C4-2B (cell line): Measurements from ENCODE around the gene PCIF1.

Experiments
- H3K27ac ChIP-seq: fragments of 450-650 bp; 2 replicates; pipeline ENCODE4 v1.5.1; 2017
- ZFX ChIP-seq: fragments of 450-650 bp; IDR thresholded peaks from 2 replicates; pipeline ENCODE4 v1.6.1; 2017
- TF ChIP-seq, protein P1 (sequence below): fragments of 450-650 bp; conservative IDR thresholded peaks from 2 replicates; pipeline ENCODE4 v1.5.1; 2017; ENCODE audit warnings: mild to moderate bottlenecking

The PCIF1 gene

DNA sequence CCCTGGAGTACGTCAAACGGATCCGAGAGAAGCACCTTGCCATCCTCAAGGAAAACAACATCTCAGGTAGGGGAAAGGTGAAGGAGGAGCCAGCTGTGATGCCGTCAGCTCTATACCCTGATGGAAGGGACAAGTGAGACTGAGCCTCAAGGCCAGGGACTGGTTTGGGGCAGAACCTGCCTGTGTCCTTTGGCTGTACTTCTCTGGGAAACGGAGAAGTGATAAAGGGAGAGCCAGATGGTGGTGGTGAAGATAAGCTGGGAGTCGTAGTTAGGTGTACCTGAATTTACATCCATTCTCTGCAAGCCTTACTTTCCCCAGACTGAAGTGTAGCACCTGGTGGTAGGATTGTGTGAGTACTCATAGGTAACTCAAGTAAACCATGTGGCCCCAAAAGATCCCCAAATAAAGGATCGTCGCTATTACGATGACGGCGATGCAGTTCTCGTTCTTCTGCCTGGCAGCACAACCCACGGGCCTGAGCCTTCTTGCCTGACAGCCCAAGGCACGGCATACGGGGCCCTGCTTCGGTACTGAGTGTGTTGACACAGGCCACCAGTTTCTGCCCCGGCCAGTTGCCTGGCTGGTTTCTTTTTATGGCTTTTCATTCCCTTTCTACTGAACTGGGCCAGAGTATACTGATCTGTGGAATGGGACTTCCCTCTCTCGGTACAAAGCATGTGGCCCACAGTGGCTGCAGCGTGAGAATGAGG is 10.6 kb downstream of the PCIF1 start:
- no peak overlapping the region for H3K27ac ChIP-seq
- no peak for TF ChIP-seq ZFX
- TF ChIP-seq, protein P1, sequence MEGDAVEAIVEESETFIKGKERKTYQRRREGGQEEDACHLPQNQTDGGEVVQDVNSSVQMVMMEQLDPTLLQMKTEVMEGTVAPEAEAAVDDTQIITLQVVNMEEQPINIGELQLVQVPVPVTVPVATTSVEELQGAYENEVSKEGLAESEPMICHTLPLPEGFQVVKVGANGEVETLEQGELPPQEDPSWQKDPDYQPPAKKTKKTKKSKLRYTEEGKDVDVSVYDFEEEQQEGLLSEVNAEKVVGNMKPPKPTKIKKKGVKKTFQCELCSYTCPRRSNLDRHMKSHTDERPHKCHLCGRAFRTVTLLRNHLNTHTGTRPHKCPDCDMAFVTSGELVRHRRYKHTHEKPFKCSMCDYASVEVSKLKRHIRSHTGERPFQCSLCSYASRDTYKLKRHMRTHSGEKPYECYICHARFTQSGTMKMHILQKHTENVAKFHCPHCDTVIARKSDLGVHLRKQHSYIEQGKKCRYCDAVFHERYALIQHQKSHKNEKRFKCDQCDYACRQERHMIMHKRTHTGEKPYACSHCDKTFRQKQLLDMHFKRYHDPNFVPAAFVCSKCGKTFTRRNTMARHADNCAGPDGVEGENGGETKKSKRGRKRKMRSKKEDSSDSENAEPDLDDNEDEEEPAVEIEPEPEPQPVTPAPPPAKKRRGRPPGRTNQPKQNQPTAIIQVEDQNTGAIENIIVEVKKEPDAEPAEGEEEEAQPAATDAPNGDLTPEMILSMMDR = no peak

DNA sequence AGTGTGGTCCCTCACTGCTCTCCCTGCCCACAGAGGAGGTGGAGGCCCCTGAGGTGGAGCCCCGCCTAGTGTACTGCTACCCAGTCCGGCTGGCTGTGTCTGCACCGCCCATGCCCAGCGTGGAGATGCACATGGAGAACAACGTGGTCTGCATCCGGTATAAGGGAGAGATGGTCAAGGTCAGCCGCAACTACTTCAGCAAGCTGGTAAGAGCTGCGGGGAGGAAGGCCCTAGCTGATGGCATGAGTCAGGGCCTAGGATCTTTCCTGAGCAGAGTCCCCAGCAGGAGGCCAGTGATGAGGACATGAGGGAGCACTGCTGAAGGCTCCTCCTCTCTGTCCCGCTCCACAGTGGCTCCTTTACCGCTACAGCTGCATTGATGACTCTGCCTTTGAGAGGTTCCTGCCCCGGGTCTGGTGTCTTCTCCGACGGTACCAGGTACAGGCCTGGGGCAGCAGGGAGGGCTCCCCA is 11.2 kb downstream of the PCIF1 start:
- no peak for TF ChIP-seq ZFX
- TF ChIP-seq, protein P1 = no peak
- no peak overlapping the region for H3K27ac ChIP-seq

DNA sequence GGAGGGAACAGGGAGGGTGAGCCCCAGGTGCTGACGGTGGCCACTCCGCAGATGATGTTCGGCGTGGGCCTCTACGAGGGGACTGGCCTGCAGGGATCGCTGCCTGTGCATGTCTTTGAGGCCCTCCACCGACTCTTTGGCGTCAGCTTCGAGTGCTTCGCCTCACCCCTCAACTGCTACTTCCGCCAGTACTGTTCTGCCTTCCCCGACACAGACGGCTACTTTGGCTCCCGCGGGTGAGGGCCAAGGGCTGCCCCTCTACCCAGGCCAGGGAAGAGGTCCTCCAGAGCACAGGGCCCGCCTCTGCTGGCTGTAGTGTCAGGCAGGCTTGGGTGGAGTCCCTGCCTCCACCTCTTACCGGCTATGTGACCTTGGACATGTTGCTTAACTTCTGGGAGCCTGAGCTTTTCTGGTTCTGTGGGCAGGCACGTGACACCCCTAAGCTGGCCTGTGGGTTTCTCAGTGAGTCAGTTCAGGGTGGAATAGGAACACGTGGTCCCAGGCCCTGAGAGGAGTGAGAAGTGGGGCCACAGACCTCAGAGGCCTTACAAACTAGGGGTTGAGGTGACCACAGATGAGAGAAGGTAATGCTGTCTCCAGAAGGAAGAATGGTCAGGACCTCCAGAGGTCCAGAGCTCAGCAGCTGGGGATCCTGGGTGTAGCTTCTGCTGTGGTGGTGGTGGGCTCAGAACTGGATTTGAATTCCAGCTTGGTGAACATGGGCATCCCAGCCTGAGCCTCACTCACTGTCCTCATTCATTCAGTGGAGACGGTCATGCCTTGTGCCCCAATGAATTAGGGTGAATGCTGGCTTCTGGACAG is 11.9 kb downstream of the PCIF1 start:
- no peak overlapping the region for H3K27ac ChIP-seq
- no peak for TF ChIP-seq ZFX
- TF ChIP-seq, protein P1 = no peak

DNA sequence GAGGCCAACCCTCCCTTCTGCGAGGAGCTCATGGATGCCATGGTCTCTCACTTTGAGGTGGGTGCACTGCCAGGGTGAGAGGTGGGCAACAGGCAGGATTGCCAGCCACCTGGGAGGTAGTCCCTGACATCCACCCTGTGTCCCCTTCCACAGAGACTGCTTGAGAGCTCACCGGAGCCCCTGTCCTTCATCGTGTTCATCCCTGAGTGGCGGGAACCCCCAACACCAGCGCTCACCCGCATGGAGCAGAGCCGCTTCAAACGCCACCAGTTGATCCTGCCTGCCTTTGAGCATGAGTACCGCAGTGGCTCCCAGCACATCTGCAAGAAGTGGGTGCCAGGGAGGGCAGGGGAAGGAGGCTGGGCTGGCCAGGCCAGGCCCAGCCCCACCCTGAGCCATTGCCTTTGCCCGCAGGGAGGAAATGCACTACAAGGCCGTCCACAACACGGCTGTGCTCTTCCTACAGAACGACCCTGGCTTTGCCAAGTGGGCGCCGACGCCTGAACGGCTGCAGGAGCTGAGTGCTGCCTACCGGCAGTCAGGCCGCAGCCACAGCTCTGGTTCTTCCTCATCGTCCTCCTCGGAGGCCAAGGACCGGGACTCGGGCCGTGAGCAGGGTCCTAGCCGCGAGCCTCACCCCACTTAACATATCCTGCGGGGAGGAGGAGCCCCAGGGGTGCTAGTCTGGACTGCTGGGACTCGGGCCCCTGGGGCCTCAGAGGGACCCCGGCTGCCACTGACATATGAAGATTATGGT is 12.8 kb downstream of the PCIF1 start:
- no peak overlapping the region for H3K27ac ChIP-seq
- no peak for TF ChIP-seq ZFX
- TF ChIP-seq, protein P1 = no peak

DNA sequence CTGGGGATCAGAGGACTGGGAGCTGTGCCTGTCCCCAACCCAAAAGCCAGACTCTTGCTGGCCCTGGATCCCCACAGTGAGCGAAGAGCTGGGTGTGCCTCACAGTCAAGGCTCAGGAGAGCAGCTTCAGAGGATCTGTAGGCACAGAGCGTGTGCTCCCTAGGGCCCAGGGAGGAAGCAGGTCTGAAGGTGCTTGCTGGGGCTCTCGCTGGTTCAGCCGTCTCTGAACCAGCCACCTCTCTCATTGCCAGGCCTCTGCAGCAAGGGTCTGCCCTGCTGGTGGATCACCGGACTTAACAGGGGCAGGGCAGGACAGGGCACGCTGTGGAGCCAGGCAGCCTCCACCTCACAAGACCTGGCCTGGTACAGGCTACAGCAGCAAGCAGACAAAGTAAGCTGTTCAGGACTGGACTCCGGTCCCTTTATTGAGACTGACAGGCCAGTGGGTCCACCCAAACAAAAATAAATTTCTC is 13.8 kb downstream of the PCIF1 start:
- H3K27ac ChIP-seq = no peak overlapping the region

DNA sequence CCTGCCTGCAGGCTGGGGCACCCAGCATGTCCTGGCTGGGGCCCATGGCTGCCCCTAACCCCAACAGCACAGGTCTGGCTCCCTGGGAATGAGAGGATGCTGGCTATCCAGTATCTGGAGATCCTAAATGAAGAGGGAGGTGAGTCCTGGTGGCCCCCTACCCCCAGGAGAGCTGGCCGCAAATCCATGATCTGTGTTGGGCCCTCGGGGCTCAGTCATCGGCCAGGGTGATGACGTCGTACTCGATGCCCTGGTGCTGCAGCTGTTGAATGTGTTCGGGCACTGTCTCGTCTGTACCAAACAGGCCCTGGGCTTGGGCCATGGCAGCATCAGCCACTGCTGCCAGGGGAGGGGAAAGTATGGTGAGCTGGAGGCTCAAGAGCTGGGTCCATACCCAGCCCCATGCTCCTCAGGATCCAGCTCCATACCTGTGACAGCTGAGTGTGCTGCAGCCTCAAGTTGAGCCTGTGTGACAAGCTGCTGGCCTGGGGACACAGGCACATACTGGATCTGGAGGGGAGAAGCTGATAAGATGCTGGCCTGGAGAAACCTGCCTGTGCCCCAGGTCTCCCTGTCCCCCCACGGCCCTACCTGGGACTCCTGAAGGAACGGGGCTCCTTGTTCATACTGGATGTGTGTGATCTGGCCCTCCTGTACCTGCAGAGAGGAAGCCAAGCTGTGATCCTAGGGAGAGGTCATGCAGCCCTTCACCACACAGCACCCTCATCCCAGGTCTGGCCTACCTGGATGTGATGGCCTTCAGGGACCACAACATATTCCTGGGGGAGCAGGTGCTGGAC is 14.5 kb downstream of the PCIF1 start:
- TF ChIP-seq, protein P1 = no peak
- TF ChIP-seq ZFX = no peak

More for the DNA sequence above, 13.8 kb downstream of the PCIF1 start:
- TF ChIP-seq, protein P1 = no peak
- TF ChIP-seq ZFX = no peak

More for the DNA sequence above, 14.5 kb downstream of the PCIF1 start:
- no peak overlapping the region for H3K27ac ChIP-seq
